Thyroid gland (tissue), 4 donors: ENCODE measurements around the gene MBNL2.

Source experiments
- CTCF ChIP-seq, 6 experiments: fragments of 200-600 bp in 3 of 6; fragments of 450-650 bp in 3 of 6; sonication (generic) in 3 of 6; IDR thresholded peaks; one replicate each; pipeline ENCODE4 v1.5.1; 2016 to 2019; ENCODE audit warnings: antibody characterized with exemption in 6 of 6, mild to moderate bottlenecking in 2 of 6, inconsistent platforms in 1 of 6, moderate library complexity in 1 of 6
- POLR2A ChIP-seq, 2 donors: fragments of 450-650 bp; IDR thresholded peaks; one replicate each; pipeline ENCODE4 v1.6.1; 2017; ENCODE audit warnings: antibody characterized with exemption in 2 of 2, mild to moderate bottlenecking in 2 of 2, moderate library complexity in 1 of 2

GRCh38 chr13:97200081-97200942 lies 21.8 kb upstream of the MBNL2 start:
- TF ChIP-seq CTCF (IDR thresholded peaks at IDR 0.05) (no peak), POLR2A (IDR thresholded peaks at IDR 0.05) (no peak)
